GM12892 (cell line): ENCODE results near the gene DCANP1.

Source experiments
- POLR2A ChIP-seq: IDR thresholded peaks from 2 replicates; pipeline ENCODE4 v1.6.1; 2011; ENCODE audit warnings: low read depth, low read length, control low read depth
- POLR2AphosphoS5 ChIP-seq: IDR thresholded peaks from 2 replicates; pipeline ENCODE4 v1.6.1; 2011; ENCODE audit warnings: low read depth, low read length, control low read depth

GRCh38 chr5:135489466-135490244 is 42.5 kb upstream of the DCANP1 start:
- no peak for TF ChIP-seq POLR2A
- no peak for TF ChIP-seq POLR2AphosphoS5
